ENCODE measurements around the gene RABL3. TPM values are rescaled to one million over a fixed set of nuclear protein-coding genes. Genes with fewer than 3 reads are reported as not detected.
"Not testable (repeated sequence)": the region's sequence is repeated elsewhere in the genome, so short reads cannot be mapped to it uniquely, and the experiment has no call there.

The RABL3 gene, protein sequence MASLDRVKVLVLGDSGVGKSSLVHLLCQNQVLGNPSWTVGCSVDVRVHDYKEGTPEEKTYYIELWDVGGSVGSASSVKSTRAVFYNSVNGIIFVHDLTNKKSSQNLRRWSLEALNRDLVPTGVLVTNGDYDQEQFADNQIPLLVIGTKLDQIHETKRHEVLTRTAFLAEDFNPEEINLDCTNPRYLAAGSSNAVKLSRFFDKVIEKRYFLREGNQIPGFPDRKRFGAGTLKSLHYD
- polyA plus RNA-seq (2011; rRNA removed), result 2.6 and 5.8 TPM in 2 replicates
- 2.2 and 2.7 TPM in 2 replicates for polyA minus RNA-seq (2011; rRNA and poly(A)+ RNA removed)

DNA sequence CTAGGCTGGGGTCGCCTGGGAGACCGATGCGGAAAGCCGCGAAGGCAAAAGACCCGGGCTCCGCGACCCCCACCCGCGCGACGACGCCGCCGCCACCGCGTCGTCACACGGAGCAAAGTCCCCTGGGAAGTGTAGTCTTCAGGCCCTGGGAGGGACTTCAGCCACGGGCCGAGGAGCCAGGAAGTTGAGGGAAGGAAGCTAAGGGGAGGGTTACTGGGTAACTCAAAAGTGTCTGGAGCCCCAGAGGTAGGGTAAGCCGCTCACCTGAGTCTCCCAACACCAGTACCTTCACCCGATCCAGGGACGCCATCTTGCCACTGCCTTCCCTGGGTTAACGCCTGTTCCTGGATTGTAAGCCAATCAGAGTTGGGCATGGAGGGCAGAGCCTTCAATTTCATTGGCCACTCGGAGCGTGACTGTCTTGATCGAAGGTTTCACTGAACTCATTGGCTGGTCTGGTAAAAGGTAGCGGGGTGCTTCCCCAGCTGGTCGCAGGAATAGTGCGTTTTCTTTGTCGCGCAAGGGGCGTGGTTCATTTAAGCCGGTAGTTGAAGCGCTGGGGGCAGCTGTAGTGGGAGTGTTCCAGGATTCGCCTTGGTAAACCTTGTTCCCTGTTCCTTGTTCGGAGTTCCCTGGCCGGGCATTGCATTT, at the start of gene RABL3, which contains the start of gene GTF2E1:
RABL3 (minus strand) TSS at position 319 of the 651 bp plus-strand sequence; CDS start at position 310, 9 bp downstream.
GTF2E1 (plus strand) TSS at position 547 of the 651 bp plus-strand sequence. CDS start 7,809 bp downstream, outside the sequence.
- Histone ChIP-seq H3K36me3 (ENCODE audit: control insufficient read depth, insufficient read depth, low read length) (peaks cover 3% of the 10 kb centered on the region), H3K4me3 (ENCODE audit: low read depth, low read length) (peak within 1 kb of the TSS; percentile 71), H3K27me3 (ENCODE audit: control insufficient read depth, insufficient read depth, low read length) (no peaks in the 10 kb centered on the region)
- POLR2A ChIA-PET, result interaction anchor here (1.4 kb wide), 1 partner anchor 146 kb away, joined by 5 read pairs; the partner anchor contains the start of gene NDUFB4
- TF ChIP-seq, protein P1, sequence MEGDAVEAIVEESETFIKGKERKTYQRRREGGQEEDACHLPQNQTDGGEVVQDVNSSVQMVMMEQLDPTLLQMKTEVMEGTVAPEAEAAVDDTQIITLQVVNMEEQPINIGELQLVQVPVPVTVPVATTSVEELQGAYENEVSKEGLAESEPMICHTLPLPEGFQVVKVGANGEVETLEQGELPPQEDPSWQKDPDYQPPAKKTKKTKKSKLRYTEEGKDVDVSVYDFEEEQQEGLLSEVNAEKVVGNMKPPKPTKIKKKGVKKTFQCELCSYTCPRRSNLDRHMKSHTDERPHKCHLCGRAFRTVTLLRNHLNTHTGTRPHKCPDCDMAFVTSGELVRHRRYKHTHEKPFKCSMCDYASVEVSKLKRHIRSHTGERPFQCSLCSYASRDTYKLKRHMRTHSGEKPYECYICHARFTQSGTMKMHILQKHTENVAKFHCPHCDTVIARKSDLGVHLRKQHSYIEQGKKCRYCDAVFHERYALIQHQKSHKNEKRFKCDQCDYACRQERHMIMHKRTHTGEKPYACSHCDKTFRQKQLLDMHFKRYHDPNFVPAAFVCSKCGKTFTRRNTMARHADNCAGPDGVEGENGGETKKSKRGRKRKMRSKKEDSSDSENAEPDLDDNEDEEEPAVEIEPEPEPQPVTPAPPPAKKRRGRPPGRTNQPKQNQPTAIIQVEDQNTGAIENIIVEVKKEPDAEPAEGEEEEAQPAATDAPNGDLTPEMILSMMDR (IDR thresholded peaks at IDR 0.05; ENCODE audit: insufficient read depth, low read depth, low read length), result no peak
- peak; percentile 99 for DNase-seq (ENCODE audit: low read depth)
- CTCF ChIA-PET, result interaction anchor here (0.6 to 2.4 kb wide), 2 partner anchors 52 to 175 kb away, joined by 4 to 9 read pairs; no protein-coding TSS in a partner anchor

DNA sequence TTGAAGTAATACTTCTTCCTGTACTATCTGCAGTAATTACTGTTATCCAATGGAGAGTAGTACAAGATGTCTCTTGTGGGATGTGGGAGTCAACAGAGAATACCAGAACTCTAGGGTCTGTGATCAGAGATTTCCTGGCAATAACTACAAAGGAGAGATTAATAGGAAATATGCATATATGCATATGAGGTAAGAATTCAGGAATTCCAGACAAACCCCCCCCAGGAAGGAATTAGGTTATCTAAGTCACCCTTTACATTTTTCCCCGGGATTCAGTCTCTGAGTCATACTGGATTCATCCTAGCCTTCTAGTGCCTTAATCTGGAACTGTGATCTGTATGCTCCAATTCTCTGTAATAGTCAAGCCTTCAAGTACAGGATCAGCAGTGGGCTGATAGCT, 49.6 kb upstream of the RABL3 start:
- DNase-seq (ENCODE audit: low read depth), result no peak
- H3K27me3 ChIP-seq (ENCODE audit: control insufficient read depth, insufficient read depth, low read length), result no peaks in the 10 kb centered on the region
- H3K36me3 ChIP-seq (ENCODE audit: control insufficient read depth, insufficient read depth, low read length), result no peaks in the 10 kb centered on the region
- POLR2A ChIA-PET, result no interaction called here
- CTCF ChIA-PET, result interaction anchor here (9.6 kb wide), 1 partner anchor 229 kb away, joined by 296 read pairs; no protein-coding TSS in a partner anchor
- TF ChIP-seq, protein P1 (IDR thresholded peaks at IDR 0.05; ENCODE audit: insufficient read depth, low read depth, low read length), result 0 out of 2 replicates have a peak, but pooled peaks have one; percentile 12
- no peak overlapping the region for H3K4me3 ChIP-seq (ENCODE audit: low read depth, low read length)

- no peaks in the 10 kb centered on the region for H3K36me3 ChIP-seq (ENCODE audit: control insufficient read depth, insufficient read depth, low read length)
- TF ChIP-seq, protein P1 (IDR thresholded peaks at IDR 0.05; ENCODE audit: insufficient read depth, low read depth, low read length), result no peak
- CTCF ChIA-PET, result interaction anchor here (9.6 kb wide), 1 partner anchor 228 kb away, joined by 296 read pairs; no protein-coding TSS in a partner anchor
- no peak for DNase-seq (ENCODE audit: low read depth)
- no peak overlapping the region for H3K4me3 ChIP-seq (ENCODE audit: low read depth, low read length)
- POLR2A ChIA-PET, result no interaction called here
- H3K27me3 ChIP-seq (ENCODE audit: control insufficient read depth, insufficient read depth, low read length), result no peaks in the 10 kb centered on the region
Measured at GRCh38 chr3:120791010-120791409, 48.7 kb upstream of the RABL3 start.

GRCh38 chr3:120785832-120786231, 43.5 kb upstream of the RABL3 start:
- H3K4me3 ChIP-seq (ENCODE audit: low read depth, low read length); DNase-seq (ENCODE audit: low read depth); H3K36me3 ChIP-seq (ENCODE audit: control insufficient read depth, insufficient read depth, low read length); POLR2A ChIA-PET; H3K27me3 ChIP-seq (ENCODE audit: control insufficient read depth, insufficient read depth, low read length): not testable (repeated sequence)
- CTCF ChIA-PET, result interaction anchor here (0.7 to 1.7 kb wide), 3 partner anchors 9 to 542 kb away, joined by 5 to 14 read pairs (median 5); no protein-coding TSS in a partner anchor

DNA sequence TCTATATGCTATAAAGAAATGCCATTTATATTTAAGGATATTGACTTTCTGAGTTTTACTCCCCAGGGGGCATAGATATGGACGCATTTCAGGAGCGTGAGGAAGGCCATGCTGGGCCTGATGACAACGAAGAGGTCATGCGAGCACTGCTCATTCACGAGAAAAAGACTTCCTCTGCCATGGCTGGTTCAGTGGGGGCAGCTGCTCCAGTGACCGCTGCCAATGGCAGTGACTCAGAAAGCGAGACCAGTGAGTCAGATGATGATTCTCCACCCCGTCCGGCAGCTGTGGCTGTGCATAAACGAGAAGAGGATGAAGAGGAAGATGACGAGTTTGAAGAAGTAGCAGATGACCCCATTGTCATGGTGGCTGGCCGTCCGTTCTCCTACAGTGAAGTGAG, 38.7 kb upstream of the RABL3 start:
- peak; percentile 23 for DNase-seq (ENCODE audit: low read depth)
- Histone ChIP-seq H3K27me3 (ENCODE audit: control insufficient read depth, insufficient read depth, low read length) (no peaks in the 10 kb centered on the region), H3K36me3 (ENCODE audit: control insufficient read depth, insufficient read depth, low read length) (peaks cover 4% of the 10 kb centered on the region), H3K4me3 (ENCODE audit: low read depth, low read length) (no peak overlapping the region)
- CTCF ChIA-PET, result interaction anchor here (1.0 to 3.3 kb wide), 4 partner anchors 9 to 214 kb away, joined by 4 to 15 read pairs (median 6); no protein-coding TSS in a partner anchor
- POLR2A ChIA-PET, result no interaction called here
- TF ChIP-seq, protein P1 (IDR thresholded peaks at IDR 0.05; ENCODE audit: insufficient read depth, low read depth, low read length), result no peak

Data from BJ (cell line).